Gastroesophageal sphincter (tissue), 4 donors: Measurements from ENCODE around the gene SF3B3. TPM values are rescaled to one million over a fixed set of nuclear protein-coding genes. Genes with fewer than 3 reads are reported as not detected.
A peak's percentile ranks its signal among the peaks of the same experiment; 100 is the strongest.

Source experiments
- ATAC-seq: fragments of 150-250 bp; one replicate; pipeline ENCODE4 v1.9.1; 2016; ENCODE audit warnings: mild to moderate bottlenecking, moderate library complexity
- H3K27ac ChIP-seq, 4 donors: fragments of 200-600 bp; sonication (generic) in 3 of 4; 1 replicate in 3 of 4; 2 replicates in 1 of 4; pipeline ENCODE4 v1.5.1; 2016 to 2019
- H3K27me3 ChIP-seq: fragments of 200-600 bp; sonication (generic); one replicate; pipeline ENCODE4 v1.5.1; 2019
- H3K36me3 ChIP-seq, 2 donors: fragments of 200-600 bp; sonication (generic); one replicate each; pipeline ENCODE4 v1.5.1; 2019; ENCODE audit warnings: control low read depth in 1 of 2
- H3K4me1 ChIP-seq, 3 donors: fragments of 200-600 bp; sonication (generic); 1 replicate in 2 of 3; 2 replicates in 1 of 3; pipeline ENCODE4 v1.5.1; 2016 to 2019; ENCODE audit warnings: control low read depth in 2 of 3
- H3K4me3 ChIP-seq, 2 donors: fragments of 200-600 bp; sonication (generic); one replicate each; pipeline ENCODE4 v1.5.1; 2019; ENCODE audit warnings: mild to moderate bottlenecking in 1 of 2, moderate library complexity in 1 of 2
- H3K9me3 ChIP-seq, 3 donors: fragments of 200-600 bp; sonication (generic); one replicate each; pipeline ENCODE4 v1.5.1; 2017 to 2019; ENCODE audit warnings: control low read depth in 2 of 3
- CTCF ChIP-seq, 4 experiments: fragments of 200-600 bp in 2 of 4; fragments of 450-650 bp in 2 of 4; sonication (generic) in 1 of 4; IDR thresholded peaks; one replicate each; pipeline ENCODE4 v1.5.1; 2017 to 2019; ENCODE audit warnings: antibody characterized with exemption in 4 of 4, mild to moderate bottlenecking in 2 of 4, moderate library complexity in 2 of 4
- EP300 ChIP-seq: sonication (generic); formaldehyde crosslinking; IDR thresholded peaks from one replicate; pipeline ENCODE4 v1.6.1; 2017; ENCODE audit warnings: antibody characterized with exemption, mild to moderate bottlenecking
- POLR2A ChIP-seq, 2 donors: fragments of 450-650 bp; IDR thresholded peaks; one replicate each; pipeline ENCODE4 v1.6.1; 2017; ENCODE audit warnings: antibody characterized with exemption in 2 of 2, mild to moderate bottlenecking in 2 of 2, moderate library complexity in 1 of 2
- POLR2AphosphoS5 ChIP-seq: sonication (generic); formaldehyde crosslinking; IDR thresholded peaks from one replicate; pipeline ENCODE4 v1.6.1; 2017; ENCODE audit warnings: antibody characterized with exemption
- WGBS, 2 donors: methylation state at CpG; one replicate each; pipeline ENCODE4 v1.1.5; 2018; ENCODE audit warnings: low coverage in 1 of 2; 5-methylcytosine and 5-hydroxymethylcytosine counted together
- total RNA-seq, 4 donors: library from RNA; depleted of rRNA; stranded (reverse); fragments of >200 nt; gene quantifications; one replicate each; pipeline ENCODE4 v1.1.0, GENCODE V29; 2016

SF3B3 gene
- total RNA-seq, 4 donors from 2014 or later: 73.3 to 115 (median 92.8) TPM

- Histone ChIP-seq H3K27me3 (no peaks in the 10 kb centered on the region), H3K4me1 (peaks cover 0 to 53% (median 27%) of the 10 kb centered on the region in 3 donors), H3K9me3 (no peaks in the 10 kb centered on the region), H3K27ac (peak overlapping the region in 3 of 4 donors; percentile 65 to 76 (median 70)), H3K4me3 (no peak overlapping the region), H3K36me3 (no peaks in the 10 kb centered on the region)
- ATAC-seq: peak; percentile 21
- TF ChIP-seq POLR2AphosphoS5: no peak
- TF ChIP-seq POLR2A (IDR thresholded peaks at IDR 0.05): no peak
- no peak for TF ChIP-seq CTCF (IDR thresholded peaks at IDR 0.05)
- TF ChIP-seq EP300: no peak
- 8% methylated on average over 2 of the region's 18 CpGs; no CpG with 5 or more reads in 1 of the 2 donors for WGBS, 2 donors
Observed at GRCh38 chr16:70590722-70591415, 67.3 kb downstream of the SF3B3 start.

- Histone ChIP-seq H3K27ac (peak overlapping the region in 3 of 4 donors; percentile 65 to 76 (median 70)), H3K4me3 (no peak overlapping the region), H3K9me3 (no peaks in the 10 kb centered on the region), H3K27me3 (no peaks in the 10 kb centered on the region), H3K36me3 (no peaks in the 10 kb centered on the region), H3K4me1 (peaks cover 0 to 53% (median 27%) of the 10 kb centered on the region in 3 donors)
- ATAC-seq: no peak
- TF ChIP-seq POLR2AphosphoS5 (no peak), CTCF (IDR thresholded peaks at IDR 0.05) (no peak), EP300 (no peak), POLR2A (IDR thresholded peaks at IDR 0.05) (no peak)
- 33% methylated on average over 3 of the region's 4 CpGs; no CpG with 5 or more reads in 1 of the 2 donors for WGBS, 2 donors
Observed at GRCh38 chr16:70591615-70592014, 68.0 kb downstream of the SF3B3 start.

- Histone ChIP-seq H3K27ac (peak overlapping the region in 3 of 4 donors; percentile 65 to 76 (median 70)), H3K9me3 (no peaks in the 10 kb centered on the region), H3K4me3 (no peak overlapping the region), H3K36me3 (no peaks in the 10 kb centered on the region), H3K27me3 (no peaks in the 10 kb centered on the region), H3K4me1 (peaks cover 0 to 53% (median 27%) of the 10 kb centered on the region in 3 donors)
- 0% methylated on average over 1 of the region's 5 CpGs; no CpG with 5 or more reads in 1 of the 2 donors for WGBS, 2 donors
- TF ChIP-seq CTCF (IDR thresholded peaks at IDR 0.05) (no peak), POLR2AphosphoS5 (no peak), POLR2A (IDR thresholded peaks at IDR 0.05) (no peak), EP300 (no peak)
- ATAC-seq: peak; percentile 62
Observed at GRCh38 chr16:70592106-70592571, 68.5 kb downstream of the SF3B3 start.

- Histone ChIP-seq H3K4me1 (peaks cover 0 to 43% (median 24%) of the 10 kb centered on the region in 3 donors), H3K27me3 (no peaks in the 10 kb centered on the region), H3K36me3 (no peaks in the 10 kb centered on the region), H3K9me3 (no peaks in the 10 kb centered on the region), H3K27ac (no peak overlapping the region), H3K4me3 (no peak overlapping the region)
- no peak for ATAC-seq
- WGBS, 2 donors: 67 to 80% methylated on average over 1 of the region's 1 CpG
- TF ChIP-seq POLR2A (IDR thresholded peaks at IDR 0.05) (no peak), EP300 (no peak), POLR2AphosphoS5 (no peak)
Observed at GRCh38 chr16:70593544-70593943, 69.9 kb downstream of the SF3B3 start.

- Histone ChIP-seq H3K27me3 (no peaks in the 10 kb centered on the region), H3K4me3 (no peak overlapping the region), H3K4me1 (peaks cover 0 to 33% (median 22%) of the 10 kb centered on the region in 3 donors), H3K27ac (no peak overlapping the region), H3K9me3 (no peaks in the 10 kb centered on the region), H3K36me3 (no peaks in the 10 kb centered on the region)
- TF ChIP-seq POLR2AphosphoS5 (no peak), EP300 (no peak), CTCF (IDR thresholded peaks at IDR 0.05) (no peak), POLR2A (IDR thresholded peaks at IDR 0.05) (no peak)
- ATAC-seq: peak; percentile 59
Observed at GRCh38 chr16:70594569-70594968, 71.0 kb downstream of the SF3B3 start.
